H1 (cell line): ENCODE results near the gene LBHD1. TPM values are rescaled to one million over a fixed set of nuclear protein-coding genes. Genes with fewer than 3 reads are reported as not detected.
A peak's percentile ranks its signal among the peaks of the same experiment; 100 is the strongest.

Experiments
- CTCF ChIA-PET: fragments of 300-600 bp; sonication (Branson Sonifier 250); formaldehyde crosslinking; loops from one replicate; lab custom pipeline; 2021; ENCODE audit not compliant: partially characterized antibody; lab: Charles Lee
- POLR2A ChIA-PET: fragments of 300-600 bp; sonication (Branson Sonifier 250); formaldehyde crosslinking; loops from one replicate; lab custom pipeline; 2021; ENCODE audit warnings: inconsistent platforms; ENCODE audit not compliant: partially characterized antibody; lab: Charles Lee
- DNase-seq, 2 experiments: peaks; one replicate each; pipeline versions ENCODE4 v3.0.0 to v3.0.0-alpha.2; 2010 to 2022; ENCODE audit warnings: low spot score in 2 of 2, low read depth in 1 of 2, mixed read lengths in 1 of 2
- FAIRE-seq: peaks from 2 replicates; lab custom pipeline; 2011; peaks lifted over from hg19 to GRCh38; lab: Jason Lieb, UNC
- H2AFZ ChIP-seq: 2 replicates; pipeline ENCODE4 v1.8.1; 2012; ENCODE audit warnings: low read length, inconsistent platforms
- H2AK5ac ChIP-seq: 2 replicates; pipeline ENCODE4 v1.6.1; 2013; ENCODE audit warnings: low read depth, low read length
- H2BK120ac ChIP-seq: replicated peaks from 2 replicates; pipeline ENCODE3; 2013; ENCODE audit warnings: low read depth, low read length, inconsistent platforms
- H2BK12ac ChIP-seq: 2 replicates; pipeline ENCODE4 v1.6.1; 2013; ENCODE audit warnings: low read depth, low read length
- H2BK15ac ChIP-seq: 2 replicates; pipeline ENCODE4 v1.6.1; 2013; ENCODE audit warnings: low read length
- H2BK20ac ChIP-seq: 2 replicates; pipeline ENCODE4 v1.6.1; 2013; ENCODE audit warnings: low read length
- H2BK5ac ChIP-seq: 2 replicates; pipeline ENCODE4 v1.6.1; 2013; ENCODE audit warnings: low read depth, low read length
- H3K14ac ChIP-seq: 2 replicates; pipeline ENCODE4 v1.6.1; 2013; ENCODE audit warnings: inconsistent platforms; ENCODE audit not compliant: insufficient read length
- H3K18ac ChIP-seq: 2 replicates; pipeline ENCODE4 v1.6.1; 2013; ENCODE audit warnings: low read length; ENCODE audit errors: extremely low read depth
- H3K23ac ChIP-seq: 2 replicates; pipeline ENCODE4 v1.6.1; 2013; ENCODE audit warnings: inconsistent platforms; ENCODE audit not compliant: insufficient read length
- H3K23me2 ChIP-seq: 2 replicates; pipeline ENCODE4 v1.6.1; 2013; ENCODE audit warnings: low read depth, low read length
- H3K27ac ChIP-seq: 2 replicates; pipeline ENCODE4 v1.6.1; 2011; ENCODE audit warnings: low read depth, low read length, inconsistent platforms
- H3K27me3 ChIP-seq, 4 experiments: replicated peaks in 1 of 4; 1 replicate in 1 of 4; 2 replicates in 3 of 4; pipeline versions ENCODE4 v1.6.1 to v1.8.1; 2011 to 2013; ENCODE audit warnings: low read length in 3 of 4, mild to moderate bottlenecking in 3 of 4, inconsistent platforms in 2 of 4, mixed read lengths in 2 of 4, moderate library complexity in 1 of 4; ENCODE audit not compliant: control insufficient read depth in 3 of 4, insufficient read depth in 3 of 4; ENCODE audit errors: extremely low read depth in 1 of 4
- H3K36me3 ChIP-seq, 4 experiments: 2 replicates each; pipeline versions ENCODE4 v1.6.1 to v1.8.1; 2011 to 2013; ENCODE audit warnings: mild to moderate bottlenecking in 4 of 4, low read length in 3 of 4, moderate library complexity in 2 of 4, control low read depth in 1 of 4, inconsistent platforms in 1 of 4; ENCODE audit not compliant: insufficient read depth in 4 of 4, control insufficient read depth in 2 of 4
- H3K4ac ChIP-seq: replicated peaks from 2 replicates; pipeline ENCODE3; 2013; ENCODE audit warnings: low read length, low read depth, mixed read lengths, inconsistent platforms; ENCODE audit not compliant: insufficient read length
- H3K4me1 ChIP-seq, 4 experiments: replicated peaks in 1 of 4; 1 replicate in 1 of 4; 2 replicates in 3 of 4; pipeline versions ENCODE4 v1.6.1 to v1.8.1; 2011 to 2013; ENCODE audit warnings: low read length in 3 of 4, inconsistent platforms in 2 of 4, mixed read lengths in 1 of 4; ENCODE audit not compliant: insufficient read depth in 4 of 4, control insufficient read depth in 3 of 4
- H3K4me2 ChIP-seq, 2 experiments: 2 replicates each; pipeline versions ENCODE4 v1.6.1 to v1.8.1; 2011 to 2013; ENCODE audit warnings: low read depth in 2 of 2, low read length in 2 of 2, control low read depth in 1 of 2, inconsistent platforms in 1 of 2, mild to moderate bottlenecking in 1 of 2; ENCODE audit not compliant: insufficient read depth in 1 of 2
- H3K4me3 ChIP-seq, 4 experiments: fragments of 200-600, 300-600 bp in 1 of 4; sonication (generic), shearing (Covaris generic), sonication (Bioruptor Twin) in 1 of 4; 2 replicates each; pipeline versions ENCODE4 v1.5.1 to v1.8.1; 2011 to 2016; ENCODE audit warnings: low read length in 4 of 4, low read depth in 3 of 4, control low read depth in 2 of 4, inconsistent platforms in 2 of 4, mild to moderate bottlenecking in 2 of 4, mixed read lengths in 1 of 4, moderate library complexity in 1 of 4; ENCODE audit not compliant: insufficient read depth in 2 of 4; ENCODE audit errors: extremely low read depth in 1 of 4
- H3K56ac ChIP-seq: replicated peaks from 2 replicates; pipeline ENCODE3; 2013; ENCODE audit warnings: low read depth, mild to moderate bottlenecking, mixed read lengths, low read length, inconsistent platforms; ENCODE audit not compliant: insufficient read length
- H3K79me1 ChIP-seq: 2 replicates; pipeline ENCODE4 v1.6.1; 2013; ENCODE audit warnings: low read depth, low read length, control low read depth
- H3K79me2 ChIP-seq, 2 experiments: 2 replicates each; pipeline versions ENCODE4 v1.6.1 to v1.8.1; 2012 to 2013; ENCODE audit warnings: low read length in 2 of 2, mild to moderate bottlenecking in 2 of 2, inconsistent platforms in 1 of 2; ENCODE audit not compliant: insufficient read depth in 2 of 2, control insufficient read depth in 1 of 2
- H3K9ac ChIP-seq, 4 experiments: replicated peaks in 1 of 4; 1 replicate in 1 of 4; 2 replicates in 3 of 4; pipeline versions ENCODE4 v1.6.1 to v1.8.1; 2011 to 2013; ENCODE audit warnings: low read depth in 3 of 4, low read length in 3 of 4, control low read depth in 2 of 4, mild to moderate bottlenecking in 2 of 4, moderate library complexity in 2 of 4, inconsistent platforms in 1 of 4; ENCODE audit errors: extremely low read depth in 1 of 4
- H3K9me3 ChIP-seq, 2 experiments: 2 replicates each; pipeline versions ENCODE4 v1.6.1 to v1.8.1; 2012 to 2013; ENCODE audit warnings: mild to moderate bottlenecking in 2 of 2, moderate library complexity in 2 of 2, control low read depth in 1 of 2, inconsistent platforms in 1 of 2, low read depth in 1 of 2, low read length in 1 of 2, mixed read lengths in 1 of 2; ENCODE audit not compliant: insufficient read depth in 2 of 2
- H4K20me1 ChIP-seq, 2 experiments: replicated peaks in 1 of 2; 2 replicates each; pipeline versions ENCODE3 to v1.8.1; 2011 to 2013; ENCODE audit warnings: inconsistent platforms in 2 of 2, low read length in 2 of 2, mild to moderate bottlenecking in 1 of 2; ENCODE audit not compliant: insufficient read depth in 2 of 2, control insufficient read depth in 1 of 2
- H4K5ac ChIP-seq: 2 replicates; pipeline ENCODE4 v1.6.1; 2013; ENCODE audit warnings: low read length, low read depth, mixed read lengths, inconsistent platforms; ENCODE audit not compliant: insufficient read length
- H4K8ac ChIP-seq: 2 replicates; pipeline ENCODE4 v1.8.0; 2013; ENCODE audit warnings: mild to moderate bottlenecking, moderate library complexity, low read length, inconsistent platforms; ENCODE audit not compliant: insufficient read depth; ENCODE audit errors: extremely low read depth
- H4K91ac ChIP-seq: replicated peaks from 2 replicates; pipeline ENCODE3; 2013; ENCODE audit warnings: low read length, mixed read lengths, inconsistent platforms; ENCODE audit not compliant: insufficient read length
- POLR2A ChIP-seq, 2 experiments: IDR thresholded peaks; 1 replicate in 1 of 2; 2 replicates in 1 of 2; pipeline ENCODE4 v1.6.1; 2011; ENCODE audit warnings: low read depth in 2 of 2, low read length in 2 of 2, mild to moderate bottlenecking in 2 of 2; ENCODE audit errors: control extremely low read depth in 1 of 2
- RAD21 ChIP-seq, 2 experiments: IDR thresholded peaks in 1 of 2; conservative IDR thresholded peaks in 1 of 2; 2 replicates each; pipeline ENCODE4 v1.6.1; 2011; ENCODE audit warnings: low read depth in 2 of 2, low read length in 2 of 2, improper control_type of control experiment in 1 of 2, inconsistent platforms in 1 of 2, mild to moderate bottlenecking in 1 of 2, moderate library complexity in 1 of 2
- TAF1 ChIP-seq: IDR thresholded peaks from 2 replicates; pipeline ENCODE4 v1.6.1; 2011; ENCODE audit warnings: mild to moderate bottlenecking, low read depth, low read length
- YY1 ChIP-seq: IDR thresholded peaks from 2 replicates; pipeline ENCODE4 v1.6.1; 2011; ENCODE audit warnings: low read depth, mild to moderate bottlenecking, low read length
- WGBS, 2 experiments: shearing (Covaris generic) in 1 of 2; methylation state at CpG; one replicate each; pipeline versions ENCODE4 v1.1.6 to v1.1.7; 2013 to 2015; ENCODE audit warnings: low lambda C conversion rate in 2 of 2, mixed read lengths in 2 of 2, inconsistent platforms in 1 of 2, low coverage in 1 of 2, missing lambda C conversion rate in 1 of 2; ENCODE audit not compliant: insufficient replicate concordance in 2 of 2, insufficient coverage in 1 of 2, insufficient read length in 1 of 2; ENCODE audit errors: extremely low coverage in 1 of 2, missing lambda C conversion rate in 1 of 2; 5-methylcytosine and 5-hydroxymethylcytosine counted together
- polyA plus RNA-seq, 7 experiments: library from polyadenylated mRNA; depleted of rRNA in 3 of 7; stranded (reverse) in 5 of 7; unstranded in 2 of 7; fragments of >200 nt in 5 of 7; fragments of 200-250 nt in 2 of 7; gene quantifications; 1 replicate in 5 of 7; 2 replicates in 1 of 7; 4 replicates in 1 of 7; pipeline versions ENCODE4 v1.2.1 to v1.2.3, GENCODE V29; 2011 to 2013; ENCODE audit warnings: missing spikeins in 2 of 7, mixed read lengths in 2 of 7
- total RNA-seq: library from RNA; stranded (reverse); fragmentation: NEBNext Ultra II Directional; extraction: Animal tissue kit (Norgen Biotek cat#: 25700); gene quantifications from 2 replicates; pipeline ENCODE4 v1.2.1, GENCODE V29; 2021

LBHD1 gene
- total and polyA plus RNA-seq, 2 of the 8 experiments (the other 6 are each of a cell fraction or from before 2014, with no cell fraction given), result 2.3 to 5.2 TPM

DNA sequence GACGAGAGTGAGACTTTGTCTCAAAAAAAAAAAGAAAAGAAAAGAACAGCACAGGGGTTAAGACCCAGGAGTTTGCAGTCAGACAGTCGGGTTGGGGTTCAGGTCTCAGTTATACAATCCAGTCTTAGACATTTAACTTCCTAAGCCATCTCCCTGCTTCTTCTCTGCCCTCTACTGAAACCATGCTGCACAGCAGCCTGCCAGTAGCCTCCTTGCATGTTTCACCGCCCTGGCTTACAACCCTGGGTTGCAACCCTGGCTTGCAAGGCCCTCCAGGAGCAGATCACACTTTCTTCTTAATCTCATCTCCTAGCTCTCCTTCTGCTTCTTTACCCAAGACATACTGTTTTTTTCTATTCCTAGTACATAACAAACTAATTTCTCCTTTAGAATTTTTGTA, 44.4 kb downstream of the LBHD1 start:
- H3K9ac ChIP-seq, result no peak overlapping the region
- H2BK12ac ChIP-seq, result no peak overlapping the region
- FAIRE-seq (no peak), DNase-seq (no peak)
- H3K4ac ChIP-seq, result no peak overlapping the region
- no peaks in the 10 kb centered on the region for H3K4me1 ChIP-seq
- no peak overlapping the region for H2BK5ac ChIP-seq
- H3K14ac ChIP-seq, result no peak overlapping the region
- H3K27me3 ChIP-seq, result no peaks in the 10 kb centered on the region
- no peak overlapping the region for H3K27ac ChIP-seq
- H4K20me1 ChIP-seq, result peaks cover 4 to 9% of the 10 kb centered on the region in 2 experiments
- ChIA-PET CTCF (interaction anchor here (1.1 to 1.8 kb wide), 4 partner anchors 16 to 233 kb away, joined by 3 to 5 read pairs (median 4); partner anchors contain the start of gene TUT1), POLR2A (interaction anchor here (0.6 to 1.2 kb wide), 4 partner anchors 56 to 266 kb away, joined by 3 read pairs; partner anchors contain the start of gene HNRNPUL2)
- H3K4me2 ChIP-seq, result no peak overlapping the region
- H3K79me2 ChIP-seq, result no peaks in the 10 kb centered on the region
- peak in 1 of 2 experiments; percentile 12; a peak in 1 of 4 replicates for TF ChIP-seq RAD21 (IDR thresholded peaks at IDR 0.05 in 1 of 2, conservative IDR thresholded peaks at IDR 0.05 in 1 of 2; ENCODE audit: low read depth in 2 of 2, low read length in 2 of 2)
- TF ChIP-seq YY1, result no peak
- TF ChIP-seq TAF1, result no peak
- no peak for TF ChIP-seq POLR2A (IDR thresholded peaks at IDR 0.05; ENCODE audit: control extremely low read depth in 1 of 2, low read depth in 2 of 2, low read length in 2 of 2)
- WGBS, 2 experiments, result 91% methylated on average over 3 of the region's 3 CpGs; no CpG with 5 or more reads in 1 of the 2 experiments
- peaks cover 50 to 72% (median 62%) of the 10 kb centered on the region in 4 experiments for H3K36me3 ChIP-seq
- no peaks in the 10 kb centered on the region for H3K79me1 ChIP-seq
- no peak overlapping the region for H2AFZ ChIP-seq
- H2AK5ac ChIP-seq, result no peak overlapping the region
- H2BK15ac ChIP-seq, result no peak overlapping the region
- no peak overlapping the region for H4K91ac ChIP-seq
- no peak overlapping the region for H3K18ac ChIP-seq
- H4K5ac ChIP-seq, result no peak overlapping the region
- H2BK20ac ChIP-seq, result no peak overlapping the region
- no peaks in the 10 kb centered on the region for H3K23me2 ChIP-seq
- H3K9me3 ChIP-seq, result no peaks in the 10 kb centered on the region
- no peak overlapping the region for H3K56ac ChIP-seq
- H3K4me3 ChIP-seq, result no peak overlapping the region
- H2BK120ac ChIP-seq, result no peak overlapping the region
- H4K8ac ChIP-seq, result no peak overlapping the region
- H3K23ac ChIP-seq, result no peak overlapping the region
